ENCODE results near the gene ACVR1. TPM values are rescaled to one million over a fixed set of nuclear protein-coding genes. Genes with fewer than 3 reads are reported as not detected.

The ACVR1 gene
- total RNA-seq, 1 experiment from 2014 or later = 26.4 TPM

DNA sequence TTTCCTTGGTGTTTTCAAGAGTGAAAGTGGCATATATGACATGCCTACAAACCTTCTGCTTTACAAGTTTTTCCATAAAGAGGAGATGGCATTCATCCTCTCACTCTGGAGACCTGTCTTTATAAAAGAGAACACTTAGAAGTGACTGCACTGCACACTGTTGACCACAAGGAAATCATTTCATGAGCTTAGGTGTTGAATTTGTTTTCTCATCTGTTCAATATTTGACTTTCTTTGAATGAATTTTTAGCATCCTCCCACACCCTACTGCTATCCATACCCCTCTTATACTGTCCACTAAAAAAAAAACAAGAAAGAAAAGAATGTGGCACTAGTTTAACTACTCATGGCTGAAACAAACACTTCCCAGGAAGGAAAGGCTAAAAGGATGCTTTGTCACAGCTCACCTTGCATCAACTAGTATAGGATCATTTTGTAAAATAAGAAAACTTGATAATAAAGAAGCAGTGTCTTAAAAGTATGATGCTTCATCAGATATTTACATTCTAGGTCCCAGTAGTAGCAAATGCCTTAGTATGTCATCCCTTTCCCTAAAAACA lies 83.0 kb downstream of the ACVR1 start:
- CTCF ChIA-PET = interaction anchor here (0.7 kb wide), 1 partner anchor 79 kb away, joined by 3 read pairs; no protein-coding TSS in a partner anchor

DNA sequence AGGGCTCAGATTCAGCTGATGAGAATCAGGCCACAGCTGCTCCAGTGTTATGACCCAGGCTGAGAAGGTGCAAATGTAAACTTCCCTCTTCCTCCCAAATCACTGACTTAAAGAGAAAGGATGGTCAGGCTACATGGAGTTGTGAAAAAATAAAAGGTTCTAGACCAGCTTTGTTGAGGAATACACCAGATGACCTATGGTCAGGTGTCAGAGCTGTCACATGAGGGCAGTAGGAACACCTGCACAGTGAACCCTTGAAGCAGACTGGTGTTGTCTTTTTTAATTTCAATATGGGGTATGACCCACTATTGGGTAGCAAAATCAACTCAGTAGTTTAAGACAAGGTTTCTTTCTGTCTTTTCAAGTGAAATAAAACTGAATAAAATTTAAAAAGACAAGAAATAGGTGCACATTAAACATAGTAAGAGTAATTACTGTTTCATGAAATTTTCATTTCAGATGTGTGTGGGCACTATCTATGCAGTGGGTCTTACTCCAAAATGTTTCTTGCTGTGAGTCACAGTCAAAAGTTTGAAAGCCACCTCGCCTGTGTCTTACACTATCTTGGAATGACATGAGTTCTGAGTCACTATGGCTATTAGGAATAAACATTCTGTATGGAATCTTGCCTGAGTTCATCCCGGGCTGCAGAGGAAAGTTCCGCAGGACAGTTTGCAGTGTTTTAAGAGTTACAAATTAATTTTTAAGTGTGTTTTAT lies 83.6 kb downstream of the ACVR1 start:
- TF ChIP-seq, protein P1, sequence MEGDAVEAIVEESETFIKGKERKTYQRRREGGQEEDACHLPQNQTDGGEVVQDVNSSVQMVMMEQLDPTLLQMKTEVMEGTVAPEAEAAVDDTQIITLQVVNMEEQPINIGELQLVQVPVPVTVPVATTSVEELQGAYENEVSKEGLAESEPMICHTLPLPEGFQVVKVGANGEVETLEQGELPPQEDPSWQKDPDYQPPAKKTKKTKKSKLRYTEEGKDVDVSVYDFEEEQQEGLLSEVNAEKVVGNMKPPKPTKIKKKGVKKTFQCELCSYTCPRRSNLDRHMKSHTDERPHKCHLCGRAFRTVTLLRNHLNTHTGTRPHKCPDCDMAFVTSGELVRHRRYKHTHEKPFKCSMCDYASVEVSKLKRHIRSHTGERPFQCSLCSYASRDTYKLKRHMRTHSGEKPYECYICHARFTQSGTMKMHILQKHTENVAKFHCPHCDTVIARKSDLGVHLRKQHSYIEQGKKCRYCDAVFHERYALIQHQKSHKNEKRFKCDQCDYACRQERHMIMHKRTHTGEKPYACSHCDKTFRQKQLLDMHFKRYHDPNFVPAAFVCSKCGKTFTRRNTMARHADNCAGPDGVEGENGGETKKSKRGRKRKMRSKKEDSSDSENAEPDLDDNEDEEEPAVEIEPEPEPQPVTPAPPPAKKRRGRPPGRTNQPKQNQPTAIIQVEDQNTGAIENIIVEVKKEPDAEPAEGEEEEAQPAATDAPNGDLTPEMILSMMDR (IDR thresholded peaks at IDR 0.05; ENCODE audit: unreplicated experiment) = no peak
- BruUV-seq (replicated peaks) = no TSS peak
- no peak overlapping the region for H3K4me3 Mint-ChIP-seq (ENCODE audit: unreplicated experiment)
- POLR2A ChIA-PET = interaction anchor here (2.0 kb wide), 1 partner anchor 8 kb away, joined by 4 read pairs; no protein-coding TSS in a partner anchor
- DNase-seq (ENCODE audit: unreplicated experiment) = peak; percentile 17
- CTCF ChIA-PET = no interaction called here
- intact Hi-C loops (cut with micrococcal nuclease) = no loop called here
- H3K36me3 Mint-ChIP-seq (ENCODE audit: insufficient read depth, unreplicated experiment) = no peaks in the 10 kb centered on the region
- peaks cover 16% of the 10 kb centered on the region for H3K4me1 Mint-ChIP-seq (ENCODE audit: insufficient read depth, unreplicated experiment)
- H3K27ac Mint-ChIP-seq (ENCODE audit: low read depth, unreplicated experiment) = no peak overlapping the region
- no peaks in the 10 kb centered on the region for H3K27me3 Mint-ChIP-seq (ENCODE audit: insufficient read depth, unreplicated experiment)
- no peaks in the 10 kb centered on the region for H3K9me3 Mint-ChIP-seq (ENCODE audit: unreplicated experiment)

More for the DNA sequence above, 83.0 kb downstream of the ACVR1 start:
- Mint-ChIP-seq H3K9me3 (ENCODE audit: unreplicated experiment) (no peaks in the 10 kb centered on the region), H3K27me3 (ENCODE audit: insufficient read depth, unreplicated experiment) (no peaks in the 10 kb centered on the region), H3K27ac (ENCODE audit: low read depth, unreplicated experiment) (no peak overlapping the region), H3K4me1 (ENCODE audit: insufficient read depth, unreplicated experiment) (peaks cover 9% of the 10 kb centered on the region), H3K4me3 (ENCODE audit: unreplicated experiment) (no peak overlapping the region), H3K36me3 (ENCODE audit: insufficient read depth, unreplicated experiment) (peaks cover 6% of the 10 kb centered on the region)
- intact Hi-C loops (cut with micrococcal nuclease) = no loop called here
- POLR2A ChIA-PET = interaction anchor here (2.0 kb wide), 1 partner anchor 8 kb away, joined by 4 read pairs; no protein-coding TSS in a partner anchor
- DNase-seq (ENCODE audit: unreplicated experiment) = no peak
- BruUV-seq (replicated peaks) = no TSS peak
- TF ChIP-seq, protein P1 (IDR thresholded peaks at IDR 0.05; ENCODE audit: unreplicated experiment) = no peak

DNA sequence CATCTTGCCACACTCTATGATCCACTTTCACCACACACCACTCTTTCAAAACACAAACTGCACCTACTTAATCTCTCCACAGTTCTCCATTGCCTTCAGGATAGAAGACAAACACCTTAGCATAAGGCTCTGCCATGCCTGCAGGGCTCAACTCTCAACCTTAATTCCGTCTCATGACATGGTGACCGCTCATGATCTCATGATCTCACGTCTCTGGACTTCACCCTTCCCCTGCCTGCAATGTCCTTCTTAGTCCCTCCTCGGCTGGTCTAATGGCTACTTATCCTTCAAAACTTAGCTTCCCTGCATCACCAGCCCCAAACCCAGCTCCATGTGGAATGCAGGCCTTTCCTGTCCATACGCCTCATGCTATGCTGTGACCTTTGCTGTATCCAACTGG lies 85.3 kb downstream of the ACVR1 start:
- intact Hi-C loops (cut with micrococcal nuclease) = no loop called here
- no peak for DNase-seq (ENCODE audit: unreplicated experiment)
- H3K4me1 Mint-ChIP-seq (ENCODE audit: insufficient read depth, unreplicated experiment) = peaks cover 32% of the 10 kb centered on the region
- BruUV-seq (replicated peaks) = no TSS peak
- H3K9me3 Mint-ChIP-seq (ENCODE audit: unreplicated experiment) = no peaks in the 10 kb centered on the region
- POLR2A ChIA-PET = interaction anchor here (0.6 to 7.7 kb wide), 2 partner anchors 84 to 1493 kb away, joined by 3 to 88 read pairs; partner anchors contain the start of gene ACVR1
- H3K27ac Mint-ChIP-seq (ENCODE audit: low read depth, unreplicated experiment) = no peak overlapping the region
- CTCF ChIA-PET = no interaction called here
- no peaks in the 10 kb centered on the region for H3K27me3 Mint-ChIP-seq (ENCODE audit: insufficient read depth, unreplicated experiment)
- TF ChIP-seq, protein P1 (IDR thresholded peaks at IDR 0.05; ENCODE audit: unreplicated experiment) = no peak
- H3K36me3 Mint-ChIP-seq (ENCODE audit: insufficient read depth, unreplicated experiment) = no peaks in the 10 kb centered on the region
- no peak overlapping the region for H3K4me3 Mint-ChIP-seq (ENCODE audit: unreplicated experiment)

DNA sequence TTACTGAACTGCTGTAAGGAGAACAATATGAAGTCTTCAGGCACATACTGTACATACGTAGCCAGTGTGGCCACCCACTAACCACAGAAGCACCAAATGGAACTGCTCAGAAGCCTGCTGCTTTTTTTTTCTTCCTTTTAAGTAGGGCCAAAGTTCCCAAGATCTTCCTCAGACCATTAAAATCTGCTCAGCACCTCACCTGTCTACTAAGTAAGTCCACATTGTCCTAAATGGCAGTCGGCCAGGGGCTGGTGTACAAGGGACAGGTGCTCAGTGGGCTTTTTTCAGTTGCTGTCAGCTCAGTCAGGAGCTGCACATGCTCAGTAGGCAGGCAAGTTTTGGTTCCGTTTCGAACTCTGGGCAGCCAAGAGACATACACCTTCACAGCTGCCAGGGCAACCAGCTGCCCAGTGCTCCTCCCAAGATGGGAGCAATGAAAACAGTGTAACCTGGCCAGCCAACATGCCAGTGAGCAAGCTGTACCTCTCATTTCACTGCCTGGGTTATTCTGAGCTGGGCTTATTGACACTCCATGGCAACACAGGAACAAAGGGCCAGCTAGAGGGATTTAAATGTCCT lies 86.1 kb downstream of the ACVR1 start:
- H3K4me1 Mint-ChIP-seq (ENCODE audit: insufficient read depth, unreplicated experiment) = peaks cover 39% of the 10 kb centered on the region
- H3K27ac Mint-ChIP-seq (ENCODE audit: low read depth, unreplicated experiment) = no peak overlapping the region
- TF ChIP-seq, protein P1 (IDR thresholded peaks at IDR 0.05; ENCODE audit: unreplicated experiment) = no peak
- CTCF ChIA-PET = interaction anchor here (0.7 kb wide), 1 partner anchor 242 kb away, joined by 3 read pairs; no protein-coding TSS in a partner anchor
- H3K27me3 Mint-ChIP-seq (ENCODE audit: insufficient read depth, unreplicated experiment) = no peaks in the 10 kb centered on the region
- no peak overlapping the region for H3K4me3 Mint-ChIP-seq (ENCODE audit: unreplicated experiment)
- H3K36me3 Mint-ChIP-seq (ENCODE audit: insufficient read depth, unreplicated experiment) = no peaks in the 10 kb centered on the region
- intact Hi-C loops (cut with micrococcal nuclease) = no loop called here
- POLR2A ChIA-PET = interaction anchor here (0.6 to 7.7 kb wide), 2 partner anchors 85 to 1494 kb away, joined by 3 to 88 read pairs; partner anchors contain the start of gene ACVR1
- no peaks in the 10 kb centered on the region for H3K9me3 Mint-ChIP-seq (ENCODE audit: unreplicated experiment)
- no peak for DNase-seq (ENCODE audit: unreplicated experiment)
- no TSS peak for BruUV-seq (replicated peaks)

Data from MCF 10A (cell line).